Measurements from ENCODE around the gene RELT. TPM values are rescaled to one million over a fixed set of nuclear protein-coding genes. Genes with fewer than 3 reads are reported as not detected.

Gene RELT
- total and polyA plus RNA-seq, 9 of the 15 experiments (the other 6 are each of a cell fraction or from before 2014, with no cell fraction given), result 1.1 to 20.2 (median 7.4) TPM

DNA sequence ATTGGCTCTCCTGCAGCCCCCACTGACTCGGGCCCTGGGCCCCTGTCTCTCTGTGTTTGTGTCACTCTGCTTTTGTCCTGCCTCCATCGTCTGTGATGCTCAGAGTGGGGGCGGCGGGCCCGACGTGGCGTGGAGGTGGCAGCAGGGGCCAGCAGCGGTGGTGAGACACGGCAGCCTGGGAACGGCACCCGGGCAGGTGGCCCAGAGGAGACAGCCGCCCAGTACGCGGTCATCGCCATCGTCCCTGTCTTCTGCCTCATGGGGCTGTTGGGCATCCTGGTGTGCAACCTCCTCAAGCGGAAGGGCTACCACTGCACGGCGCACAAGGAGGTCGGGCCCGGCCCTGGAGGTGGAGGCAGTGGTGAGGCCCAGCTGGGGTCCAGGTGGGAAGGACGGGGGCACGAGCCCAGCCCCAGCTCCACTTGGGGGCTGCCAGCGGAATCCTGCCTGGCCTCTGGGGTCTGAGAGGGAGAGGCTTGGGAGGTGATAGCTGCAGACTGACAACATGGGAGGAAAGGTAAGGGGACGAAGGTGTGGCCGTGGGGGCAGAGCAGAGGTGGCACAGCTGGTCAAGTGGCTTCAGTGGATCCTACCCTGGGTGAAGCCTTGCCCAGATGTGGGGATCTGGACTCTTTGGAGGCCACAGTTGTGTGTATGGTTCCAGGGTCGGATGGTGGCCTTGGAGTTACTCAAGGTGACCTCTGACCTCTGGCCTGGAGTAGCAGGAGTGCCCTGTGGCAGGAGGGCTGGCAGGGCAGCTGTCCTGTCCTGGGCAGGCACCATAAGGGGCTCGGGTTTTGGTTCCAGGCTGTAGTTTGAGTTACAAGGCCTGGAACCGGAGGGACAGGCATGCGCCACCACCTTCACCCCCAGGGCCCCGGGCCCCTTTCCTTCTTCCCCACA is 16.2 kb downstream of the RELT start (continued):
- TF ChIP-seq TOE1 (IDR thresholded peaks at IDR 0.05; ENCODE audit: borderline replicate concordance) (no peak), TOE1 (CRISPR knock-in tag; IDR thresholded peaks at IDR 0.05; ENCODE audit: borderline replicate concordance, low read depth) (no peak)

DNA sequence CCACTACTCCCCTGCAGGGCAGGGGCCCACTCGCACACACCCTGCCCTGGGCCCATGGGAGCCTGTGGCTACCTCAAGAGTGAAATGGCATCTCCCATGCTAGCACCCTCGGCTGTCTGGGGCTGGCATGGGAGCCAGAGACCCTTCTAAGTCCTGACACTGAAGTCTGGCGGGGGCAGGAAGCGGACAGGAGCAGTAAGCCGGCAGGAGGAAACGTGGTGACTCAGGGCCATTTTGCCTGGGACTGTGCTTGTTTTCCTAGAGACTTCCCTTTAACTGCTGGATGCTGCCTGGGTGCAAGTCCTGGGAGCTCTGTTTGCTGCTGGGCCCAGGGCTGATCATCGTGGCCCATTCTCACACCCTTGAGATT is 16.8 kb downstream of the RELT start:
- BruUV-seq (replicated peaks), result no TSS peak
- peak overlapping the region in 1 of 2 experiments; percentile 65; a peak in 2 of 4 replicates for H3K9ac ChIP-seq (ENCODE audit: insufficient read depth in 1 of 2, low read depth in 2 of 2, low read length in 2 of 2)
- TF ChIP-seq NR2C1 (IDR thresholded peaks at IDR 0.05) (no peak), NR2C1 (tag; IDR thresholded peaks at IDR 0.05) (0 out of 2 replicates have a peak, but pooled peaks have one; percentile 2), ZNF507 (tag; conservative IDR thresholded peaks at IDR 0.05) (no peak)
- peaks cover 80% of the 10 kb centered on the region; the same call in 2 of the 3 replicates for H3K36me3 ChIP-seq (ENCODE audit: control insufficient read depth, insufficient read depth, low read length)
- H3K4me1 ChIP-seq (replicated peaks in 1 of 2; ENCODE audit: control insufficient read depth in 2 of 2, insufficient read depth in 2 of 2, low read length in 2 of 2), result peaks cover 0 to 49% of the 10 kb centered on the region in 2 experiments; a peak in 3 of 5 replicates
- POLR2A ChIA-PET, result interaction anchor here (0.5 to 1.5 kb wide), 8 partner anchors 11 to 560 kb away, joined by 3 to 7 read pairs (median 4); no protein-coding TSS in a partner anchor
- intact Hi-C loops (cut with micrococcal nuclease) (loop anchor here (1.0 to 2.0 kb wide), 2 partner anchors 16 to 42 kb away; partner anchors contain the start of gene RELT), in situ Hi-C loops (cut with MboI) (loop anchor here (5.0 kb wide), 2 partner anchors 41 to 86 kb away; partner anchors contain the start of gene ARHGEF17)
- CTCF ChIA-PET (ENCODE audit: low intra/inter-chr PET ratio), result interaction anchor here (0.7 to 4.0 kb wide), 4 partner anchors 17 to 269 kb away, joined by 3 to 51 read pairs (median 6); partner anchors contain the start of gene RELT
- peak overlapping the region; percentile 8; the same call in 2 of the 3 replicates for H3K27ac ChIP-seq (ENCODE audit: extremely low read depth, low read depth, low read length)
- peaks cover 5% of the 10 kb centered on the region for H3K79me2 ChIP-seq (ENCODE audit: control insufficient read depth, insufficient read depth, low read length)
- H3K4me3 ChIP-seq, result no peak overlapping the region
- DNase-seq (ENCODE audit: extremely low read depth in 1 of 4, low spot score in 3 of 4) (no peak), ATAC-seq (peak; percentile 4; the same call in 2 of the 3 replicates), FAIRE-seq (no peak)
- no peaks in the 10 kb centered on the region for H3K27me3 ChIP-seq (ENCODE audit: control insufficient read depth in 2 of 2, insufficient read depth in 2 of 2, low read length in 2 of 2)
- H3K9me1 ChIP-seq (ENCODE audit: control insufficient read depth, insufficient read depth, low read length), result peaks cover 6% of the 10 kb centered on the region
- peaks cover 24% of the 10 kb centered on the region; the same call in 1 of the 2 replicates for H4K20me1 ChIP-seq (replicated peaks; ENCODE audit: control insufficient read depth, insufficient read depth, low read length)
- no peak overlapping the region for H3K4me2 ChIP-seq (ENCODE audit: insufficient read depth, low read length)
- 83% methylated on average over 6 of the region's 7 CpGs for WGBS (ENCODE audit: insufficient coverage, low coverage, missing lambda C conversion rate)
- no peaks in the 10 kb centered on the region for H3K9me3 ChIP-seq (replicated peaks; ENCODE audit: control insufficient read depth, insufficient read depth, low read depth, low read length)
- no peak overlapping the region for H2AFZ ChIP-seq (ENCODE audit: low read depth, low read length)

All from K562 (cell line).